CD4-positive, alpha-beta T cell treated with Interleukin-6 for 4 hours (primary cell): ENCODE measurements around the gene TRIM44.

Experiments used
- DNase-seq: peaks from one replicate; pipeline ENCODE4 v3.0.0-alpha.2; 2020; ENCODE audit warnings: mixed read lengths

The TRIM44 gene

DNA sequence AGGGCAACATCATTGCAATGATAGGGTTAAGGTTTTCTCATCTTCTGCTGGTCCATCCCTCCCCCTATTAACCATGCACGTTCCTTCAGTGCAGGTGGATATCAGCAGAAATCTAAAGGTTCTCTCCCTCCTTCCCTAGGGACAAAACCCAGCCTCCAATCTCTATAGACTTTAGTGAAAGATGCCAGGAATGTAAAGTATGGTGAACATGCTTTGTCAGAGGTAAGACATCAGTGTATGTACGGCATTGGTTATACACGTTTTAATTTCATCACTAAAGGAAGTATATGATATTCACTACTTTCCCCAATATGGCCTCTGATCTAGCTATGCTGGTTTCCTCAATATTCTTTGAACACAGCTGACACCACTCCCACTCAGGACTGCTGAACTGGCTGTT lies 200.1 kb downstream of the TRIM44 start:
- DNase-seq: no peak

- DNase-seq: no peak
Measured at GRCh38 chr11:35864131-35864530, 201.6 kb downstream of the TRIM44 start.

DNA sequence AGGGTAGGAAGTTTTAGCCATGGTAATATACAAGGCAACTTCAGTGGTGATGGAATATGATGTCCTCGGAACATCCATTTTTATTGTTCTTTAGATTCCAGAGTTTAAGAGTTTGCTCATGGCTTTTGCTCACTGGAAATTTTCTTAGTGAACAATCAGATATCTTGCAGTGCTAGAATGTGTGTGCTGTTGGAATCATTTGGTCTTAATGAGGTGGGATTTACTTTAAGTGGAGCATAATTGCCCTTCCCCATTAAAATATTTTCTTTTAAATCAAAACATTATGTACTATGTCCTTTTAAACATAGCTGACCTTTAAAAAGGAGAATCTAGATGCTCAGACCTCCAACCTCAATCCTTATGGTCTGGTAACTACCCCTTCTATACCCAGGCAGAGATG lies 204.0 kb downstream of the TRIM44 start:
- DNase-seq: no peak
